Progenitor cell of endocrine pancreas (in vitro differentiated cells): ENCODE results near the gene ZPR1. TPM values are rescaled to one million over a fixed set of nuclear protein-coding genes. Genes with fewer than 3 reads are reported as not detected.

Experiments
- DNase-seq: peaks from one replicate; pipeline ENCODE4 v3.0.0; 2021; ENCODE audit warnings: low spot score; ENCODE audit not compliant: unreplicated experiment
- H3K27ac Mint-ChIP-seq: 2 replicates; pipeline ENCODE4 v1.8.0; 2021; ENCODE audit warnings: mild to moderate bottlenecking, moderate library complexity, mixed read lengths
- H3K27me3 Mint-ChIP-seq: 2 replicates; pipeline ENCODE4 v1.8.0; 2021; ENCODE audit warnings: mixed read lengths
- H3K36me3 Mint-ChIP-seq: 2 replicates; pipeline ENCODE4 v1.8.0; 2022; ENCODE audit warnings: mixed read lengths; ENCODE audit not compliant: insufficient read depth
- H3K4me1 Mint-ChIP-seq: 2 replicates; pipeline ENCODE4 v1.8.0; 2021; ENCODE audit warnings: low read depth, mixed read lengths
- H3K4me3 Mint-ChIP-seq: 2 replicates; pipeline ENCODE4 v1.8.0; 2021; ENCODE audit warnings: low read depth, mild to moderate bottlenecking, moderate library complexity, mixed read lengths
- H3K9me3 Mint-ChIP-seq: 2 replicates; pipeline ENCODE4 v1.8.0; 2021; ENCODE audit warnings: low read depth, mixed read lengths
- total RNA-seq: library from RNA; stranded (reverse); gene quantifications from 2 replicates; pipeline ENCODE4 v1.2.1, GENCODE V29; 2021
- TF ChIP-seq, protein P1 (sequence below): fragments of 200-600 bp; sonication (generic); IDR thresholded peaks from one replicate; pipeline ENCODE4 v1.5.0; 2021; ENCODE audit warnings: antibody characterized with exemption, mild to moderate bottlenecking; ENCODE audit not compliant: unreplicated experiment

Gene ZPR1
- total RNA-seq, 1 donor from 2014 or later = 48.6 TPM

DNA sequence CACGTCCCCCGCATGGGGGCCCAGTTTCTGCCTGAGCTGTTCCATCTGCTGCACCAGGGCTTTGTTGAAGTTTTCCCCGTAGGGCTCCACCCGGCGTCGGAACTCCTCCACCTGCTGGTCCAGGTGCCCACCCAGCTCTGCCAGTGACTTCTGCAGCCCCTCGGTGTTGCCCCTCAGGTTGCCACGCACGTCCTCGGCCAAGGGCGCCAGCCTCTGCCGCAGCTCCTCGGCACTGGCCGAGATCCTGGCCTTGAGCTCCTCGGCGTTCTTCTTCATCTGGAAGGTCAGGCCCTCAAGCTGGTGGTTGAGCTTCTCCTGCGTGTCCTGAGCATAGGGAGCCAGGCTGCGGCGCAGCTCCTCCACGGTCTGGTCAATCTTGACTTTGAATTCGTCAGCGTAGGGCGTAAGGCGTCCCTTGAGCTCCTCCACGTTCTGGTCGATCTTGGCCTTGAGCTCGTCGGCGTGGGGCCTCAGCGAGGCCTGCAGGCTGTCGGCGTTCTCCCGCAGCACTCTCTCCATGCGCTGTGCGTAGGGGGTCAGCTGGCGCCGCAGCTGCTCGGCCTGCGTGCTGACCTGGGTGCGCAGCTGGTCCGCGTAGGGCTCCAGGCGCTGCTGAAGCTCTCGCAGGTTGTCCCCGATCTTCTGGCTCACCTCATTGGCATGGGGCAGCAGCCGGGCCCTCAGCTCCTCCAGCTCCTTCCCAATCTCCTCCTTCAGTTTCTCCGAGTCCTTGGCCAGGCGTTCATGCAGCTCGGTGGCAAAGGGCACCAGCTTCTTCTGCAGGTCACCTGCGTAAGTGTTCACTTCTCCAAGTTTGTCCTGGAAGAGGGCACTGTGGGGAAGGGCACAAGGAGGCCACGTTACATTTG is 33.5 kb upstream of the ZPR1 start:
- Mint-ChIP-seq H3K27me3 (peaks cover 15% of the 10 kb centered on the region), H3K27ac (no peak overlapping the region), H3K36me3 (no peaks in the 10 kb centered on the region), H3K4me1 (peaks cover 6% of the 10 kb centered on the region), H3K4me3 (no peak overlapping the region), H3K9me3 (no peaks in the 10 kb centered on the region)
- TF ChIP-seq, protein P1, sequence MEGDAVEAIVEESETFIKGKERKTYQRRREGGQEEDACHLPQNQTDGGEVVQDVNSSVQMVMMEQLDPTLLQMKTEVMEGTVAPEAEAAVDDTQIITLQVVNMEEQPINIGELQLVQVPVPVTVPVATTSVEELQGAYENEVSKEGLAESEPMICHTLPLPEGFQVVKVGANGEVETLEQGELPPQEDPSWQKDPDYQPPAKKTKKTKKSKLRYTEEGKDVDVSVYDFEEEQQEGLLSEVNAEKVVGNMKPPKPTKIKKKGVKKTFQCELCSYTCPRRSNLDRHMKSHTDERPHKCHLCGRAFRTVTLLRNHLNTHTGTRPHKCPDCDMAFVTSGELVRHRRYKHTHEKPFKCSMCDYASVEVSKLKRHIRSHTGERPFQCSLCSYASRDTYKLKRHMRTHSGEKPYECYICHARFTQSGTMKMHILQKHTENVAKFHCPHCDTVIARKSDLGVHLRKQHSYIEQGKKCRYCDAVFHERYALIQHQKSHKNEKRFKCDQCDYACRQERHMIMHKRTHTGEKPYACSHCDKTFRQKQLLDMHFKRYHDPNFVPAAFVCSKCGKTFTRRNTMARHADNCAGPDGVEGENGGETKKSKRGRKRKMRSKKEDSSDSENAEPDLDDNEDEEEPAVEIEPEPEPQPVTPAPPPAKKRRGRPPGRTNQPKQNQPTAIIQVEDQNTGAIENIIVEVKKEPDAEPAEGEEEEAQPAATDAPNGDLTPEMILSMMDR = no peak
- DNase-seq = no peak

DNA sequence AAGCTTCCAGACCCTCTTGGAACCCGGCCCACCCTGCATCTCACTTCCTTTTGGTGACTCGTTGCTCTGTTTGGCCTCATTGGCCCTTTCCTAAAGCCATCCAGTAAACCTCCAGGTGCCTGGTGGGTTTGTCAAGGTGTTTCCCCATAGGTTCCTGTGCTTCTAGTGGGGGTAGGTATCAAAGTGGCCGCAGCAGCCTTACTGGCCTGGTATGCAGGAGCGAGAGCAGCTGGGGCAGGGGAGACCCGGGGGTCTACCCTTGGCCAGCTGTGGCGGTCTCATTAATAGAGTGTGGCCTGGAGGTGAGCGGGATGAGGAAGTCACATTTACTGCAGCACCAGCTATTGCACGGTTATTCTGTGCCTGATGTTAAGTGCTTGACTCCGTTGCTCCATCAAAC is 31.2 kb upstream of the ZPR1 start:
- Mint-ChIP-seq H3K4me3 (no peak overlapping the region), H3K4me1 (peaks cover 6% of the 10 kb centered on the region), H3K27ac (no peak overlapping the region), H3K27me3 (peaks cover 15% of the 10 kb centered on the region), H3K9me3 (no peaks in the 10 kb centered on the region), H3K36me3 (no peaks in the 10 kb centered on the region)
- DNase-seq = no peak
- TF ChIP-seq, protein P1 = no peak

DNA sequence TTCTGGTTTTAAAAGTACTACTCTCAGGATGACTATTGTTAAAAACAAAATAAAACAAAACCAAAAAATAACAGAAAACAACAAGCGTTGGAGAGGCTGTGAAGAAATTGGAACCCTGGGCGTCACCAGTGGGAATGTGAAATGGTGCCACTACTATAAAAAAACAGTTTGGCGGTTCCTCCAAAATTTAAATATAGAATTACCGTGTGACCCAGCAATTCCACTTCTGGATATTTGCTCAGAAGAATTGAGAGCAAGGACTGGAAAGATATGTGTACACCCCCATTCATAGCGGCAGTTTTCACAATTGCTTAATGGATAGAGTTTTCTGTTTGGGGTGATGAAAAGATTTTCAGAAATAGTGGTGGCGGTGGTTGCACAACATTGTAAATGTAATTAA is 26.7 kb upstream of the ZPR1 start:
- Mint-ChIP-seq H3K9me3 (no peaks in the 10 kb centered on the region), H3K27ac (no peak overlapping the region), H3K4me3 (no peak overlapping the region), H3K4me1 (peaks cover 4% of the 10 kb centered on the region), H3K27me3 (peaks cover 6% of the 10 kb centered on the region), H3K36me3 (no peaks in the 10 kb centered on the region)
- TF ChIP-seq, protein P1 = no peak
- DNase-seq = no peak

DNA sequence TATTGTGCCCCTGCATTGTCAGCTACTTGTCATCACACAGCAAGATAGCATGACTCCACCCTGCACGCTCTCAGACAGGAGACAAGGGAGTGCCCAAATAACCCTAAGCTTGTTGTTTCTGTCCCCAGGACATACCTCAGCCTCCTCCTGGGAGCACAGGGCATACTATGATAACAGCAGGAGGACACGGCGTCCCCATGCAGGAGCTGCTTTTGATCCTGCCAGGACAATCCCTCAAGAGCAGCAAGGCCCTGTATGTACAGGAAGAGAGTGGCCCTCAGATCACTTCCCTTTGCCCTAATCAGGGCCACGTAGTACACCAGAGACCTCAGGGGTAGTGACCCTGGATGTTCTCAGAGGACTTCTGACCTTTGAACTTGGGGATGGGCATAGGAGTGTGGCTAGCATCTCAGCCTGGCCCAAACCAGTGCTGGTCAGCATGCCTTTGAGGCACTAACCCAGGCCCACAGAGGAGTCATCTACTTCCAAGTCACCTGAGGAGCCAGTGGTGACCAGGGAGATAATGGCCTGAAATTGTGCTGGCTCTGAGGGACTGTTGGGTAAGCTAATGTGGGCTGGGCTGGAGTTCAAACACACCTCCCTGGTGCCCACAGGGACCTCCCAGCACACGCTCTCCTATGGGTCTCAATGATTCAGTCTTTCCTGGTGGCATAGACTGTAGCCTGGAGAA is 26.1 kb upstream of the ZPR1 start:
- no peak for DNase-seq
- Mint-ChIP-seq H3K27ac (no peak overlapping the region), H3K27me3 (peaks cover 6% of the 10 kb centered on the region), H3K4me3 (no peak overlapping the region), H3K36me3 (no peaks in the 10 kb centered on the region), H3K4me1 (peaks cover 7% of the 10 kb centered on the region), H3K9me3 (no peaks in the 10 kb centered on the region)
- TF ChIP-seq, protein P1 = no peak

DNA sequence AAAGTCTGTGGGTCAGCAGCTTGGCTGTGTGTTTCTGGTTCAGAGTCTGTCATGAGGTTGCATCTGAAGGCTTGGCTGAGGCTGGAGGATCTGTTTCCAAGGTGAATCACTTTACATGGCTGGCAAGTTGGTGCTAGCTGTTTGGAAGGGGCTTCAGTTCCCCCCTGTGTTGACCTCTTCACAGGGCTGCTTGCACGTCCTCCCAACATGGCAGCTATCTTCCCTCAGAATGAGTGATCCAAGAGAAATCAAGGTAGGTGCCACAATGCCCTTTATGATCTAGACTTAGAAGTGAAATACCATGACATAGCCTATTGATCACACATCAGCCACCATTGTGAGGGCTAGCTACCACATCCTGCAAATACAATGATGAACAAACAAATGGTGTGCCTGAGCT is 25.3 kb upstream of the ZPR1 start:
- H3K27ac Mint-ChIP-seq = no peak overlapping the region
- TF ChIP-seq, protein P1 = no peak
- no peak for DNase-seq
- H3K36me3 Mint-ChIP-seq = no peaks in the 10 kb centered on the region
- no peak overlapping the region for H3K4me3 Mint-ChIP-seq
- H3K27me3 Mint-ChIP-seq = peaks cover 6% of the 10 kb centered on the region
- no peaks in the 10 kb centered on the region for H3K9me3 Mint-ChIP-seq
- peaks cover 14% of the 10 kb centered on the region for H3K4me1 Mint-ChIP-seq
